Renal pelvis (tissue), 4 donors: Measurements from ENCODE around the gene FAM170B. TPM values are rescaled to one million over a fixed set of nuclear protein-coding genes. Genes with fewer than 3 reads are reported as not detected.

Experiments
- DNase-seq: peaks from one replicate; pipeline ENCODE4 v3.0.0-alpha.2; 2013
- polyA plus RNA-seq, 3 donors: library from polyadenylated mRNA; unstranded; fragments of 120-200 nt; gene quantifications; one replicate each; pipeline ENCODE4 v1.2.1, GENCODE V29; 2013; ENCODE audit not compliant: insufficient read length in 3 of 3

The FAM170B gene
- polyA plus RNA-seq, 3 donors: not detected

GRCh38 chr10:49107111-49107886 is 26.5 kb downstream of the FAM170B start:
- no peak for DNase-seq

DNA sequence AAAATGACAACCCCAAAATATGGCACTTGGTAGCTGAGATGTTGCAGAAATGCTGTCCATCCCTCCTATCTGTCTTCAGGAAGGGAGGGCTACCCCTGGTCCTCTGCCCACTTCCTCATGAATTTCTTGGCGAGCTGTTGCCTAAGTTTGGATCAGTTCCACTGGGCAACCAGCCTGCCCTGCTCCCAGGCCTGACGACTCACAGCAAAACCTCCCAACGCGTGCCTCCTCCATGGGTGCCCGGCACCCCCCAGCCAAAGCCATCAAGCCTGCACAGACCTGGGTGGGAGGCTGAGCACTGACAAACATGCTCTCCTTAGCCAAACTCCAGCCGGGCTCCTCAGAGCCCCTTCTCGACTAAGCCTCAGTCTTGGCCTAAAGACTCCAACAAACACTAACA is 27.4 kb downstream of the FAM170B start:
- DNase-seq: no peak

GRCh38 chr10:49105076-49105475 is 28.7 kb downstream of the FAM170B start:
- DNase-seq: no peak

GRCh38 chr10:49104323-49104722 is 29.5 kb downstream of the FAM170B start:
- no peak for DNase-seq

DNA sequence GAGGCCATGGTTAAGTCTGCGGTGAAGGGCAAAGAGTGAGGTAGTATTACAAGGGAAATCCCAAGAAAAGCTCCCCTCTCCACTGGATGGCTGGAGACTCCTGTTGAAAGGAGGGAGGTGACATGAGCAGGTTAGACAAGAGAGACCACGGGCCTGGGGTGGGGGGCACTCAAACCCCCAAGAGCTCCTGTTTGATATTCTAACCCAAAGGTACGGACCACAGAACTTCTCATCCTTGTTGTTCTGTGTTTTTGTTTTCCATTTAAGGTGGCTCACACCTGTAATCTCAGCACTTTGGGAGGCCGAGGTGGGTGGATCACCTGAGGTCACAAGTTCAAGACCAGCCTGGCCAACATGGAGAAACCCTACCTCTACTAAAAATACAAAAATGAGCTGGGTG is 30.1 kb downstream of the FAM170B start:
- DNase-seq: no peak

- DNase-seq: no peak
Observed at GRCh38 chr10:49099046-49099445, 34.8 kb downstream of the FAM170B start.

DNA sequence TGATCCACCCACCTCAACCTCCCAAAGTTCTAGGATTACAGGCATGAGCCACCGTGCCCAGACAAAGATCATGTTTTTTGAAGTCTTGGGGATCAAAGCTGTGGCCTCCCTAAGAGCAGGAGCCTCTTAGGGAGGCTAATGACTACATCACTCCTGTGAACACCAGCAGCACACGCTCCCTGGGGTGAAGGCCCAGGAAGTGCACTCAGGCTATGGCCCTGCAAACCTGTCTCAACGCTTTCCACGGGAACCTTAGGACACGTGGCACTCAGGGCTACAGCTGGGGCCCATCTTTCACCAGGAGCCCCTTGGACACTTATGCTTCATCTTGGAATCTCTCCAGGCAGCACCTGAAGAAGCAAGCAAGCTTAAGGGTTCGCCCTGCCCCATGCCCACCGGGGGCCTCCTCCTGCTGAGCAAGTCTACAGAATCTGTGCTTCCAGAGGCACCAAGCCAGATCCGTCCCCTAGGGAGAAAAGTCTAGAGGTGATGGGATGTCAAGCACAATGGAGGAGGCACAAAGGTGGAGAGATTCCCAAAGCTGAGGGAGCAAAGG is 36.9 kb downstream of the FAM170B start:
- DNase-seq: no peak

DNA sequence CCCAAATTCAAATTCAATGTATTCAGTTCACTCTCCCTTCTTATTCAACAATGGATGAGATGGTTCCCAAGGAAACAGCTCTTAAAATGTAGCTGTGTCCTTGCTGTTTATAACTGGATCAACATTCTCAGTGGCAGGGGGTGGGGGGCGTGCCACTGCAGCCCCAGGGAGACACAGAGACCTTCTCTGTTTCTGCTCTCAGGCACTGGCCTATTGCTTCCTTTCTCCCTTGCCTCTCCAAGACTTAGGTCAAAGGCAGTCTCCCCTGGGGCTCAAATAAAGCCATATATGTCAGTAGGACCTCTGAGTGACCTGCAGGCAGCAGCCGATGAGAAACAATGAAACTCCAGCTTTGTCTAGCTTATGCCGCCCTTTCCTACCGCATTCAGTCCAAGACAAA is 39.2 kb downstream of the FAM170B start:
- DNase-seq: no peak

DNA sequence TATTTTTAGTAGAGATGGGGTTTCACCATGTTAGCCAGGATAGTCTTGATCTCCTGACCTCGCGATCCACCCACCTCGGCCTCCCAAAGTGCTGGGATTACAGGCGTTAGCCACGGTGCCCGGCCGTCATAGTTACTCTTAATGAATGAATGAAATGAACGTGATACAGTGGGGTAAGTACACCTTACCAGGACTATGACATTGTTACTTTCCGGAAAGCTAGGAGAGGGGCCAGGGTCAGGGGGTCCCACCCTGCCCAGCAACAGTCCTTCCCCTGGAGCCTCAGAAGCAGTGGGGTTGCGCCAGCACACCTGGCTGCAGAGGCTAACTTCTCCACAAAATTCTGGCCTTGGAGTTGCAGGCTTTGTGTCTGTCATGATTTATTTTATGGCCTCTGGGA is 39.9 kb downstream of the FAM170B start:
- no peak for DNase-seq

DNA sequence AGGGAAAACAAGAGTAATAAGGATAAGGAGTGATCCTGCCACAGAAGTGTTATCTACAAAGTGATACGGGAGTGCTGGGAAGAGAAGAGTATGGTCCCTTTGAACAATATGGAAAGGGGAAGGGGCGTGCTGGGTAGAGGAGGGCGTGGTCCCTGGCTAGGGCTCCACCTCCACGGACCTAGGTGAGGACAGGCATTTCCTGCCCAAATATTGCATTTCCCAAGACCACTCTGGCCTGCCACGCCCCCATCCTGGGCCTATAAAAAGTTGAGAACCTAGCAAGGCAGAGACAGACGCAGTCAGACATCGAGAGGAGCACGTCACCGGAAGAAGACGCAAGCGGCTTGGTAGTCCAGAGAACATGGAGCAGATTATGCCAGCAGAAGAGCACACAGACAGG is 41.3 kb downstream of the FAM170B start:
- no peak for DNase-seq

DNA sequence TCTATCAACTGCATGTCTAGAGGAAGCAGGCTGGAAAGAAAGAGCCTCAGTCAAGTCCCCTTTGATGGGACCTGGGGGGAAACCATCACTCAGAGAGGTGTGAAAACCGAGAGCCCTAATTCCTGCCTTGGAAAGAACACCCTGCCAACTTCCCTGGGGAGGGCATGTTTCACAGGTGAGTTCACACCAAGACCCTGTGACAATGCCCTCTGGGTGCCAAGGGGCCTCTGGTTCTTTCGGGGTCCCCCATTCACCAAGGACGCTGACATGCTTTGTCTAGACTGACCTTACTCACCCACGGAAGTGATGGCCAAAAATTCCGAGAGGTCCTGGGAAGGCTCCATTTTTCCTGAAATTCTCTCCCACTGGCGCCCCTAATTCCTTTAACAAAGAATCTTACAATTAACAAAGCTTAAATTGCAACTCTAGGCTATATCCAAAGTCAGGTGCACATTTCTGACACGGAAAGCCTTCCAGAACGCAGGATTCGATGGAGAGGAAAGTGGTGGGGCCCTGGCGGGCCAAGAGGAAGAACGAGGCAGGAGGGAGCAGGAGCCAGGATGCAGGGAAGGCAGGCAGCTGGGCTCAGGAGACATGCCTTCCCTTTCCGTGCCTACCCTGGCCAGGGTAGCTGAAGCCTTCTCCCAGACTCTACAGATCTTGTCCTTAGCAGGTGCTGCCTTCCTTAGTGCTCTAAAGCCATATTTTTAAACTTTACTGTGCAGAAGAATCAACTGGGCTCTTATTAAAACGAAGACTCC is 42.2 kb downstream of the FAM170B start:
- DNase-seq: no peak

DNA sequence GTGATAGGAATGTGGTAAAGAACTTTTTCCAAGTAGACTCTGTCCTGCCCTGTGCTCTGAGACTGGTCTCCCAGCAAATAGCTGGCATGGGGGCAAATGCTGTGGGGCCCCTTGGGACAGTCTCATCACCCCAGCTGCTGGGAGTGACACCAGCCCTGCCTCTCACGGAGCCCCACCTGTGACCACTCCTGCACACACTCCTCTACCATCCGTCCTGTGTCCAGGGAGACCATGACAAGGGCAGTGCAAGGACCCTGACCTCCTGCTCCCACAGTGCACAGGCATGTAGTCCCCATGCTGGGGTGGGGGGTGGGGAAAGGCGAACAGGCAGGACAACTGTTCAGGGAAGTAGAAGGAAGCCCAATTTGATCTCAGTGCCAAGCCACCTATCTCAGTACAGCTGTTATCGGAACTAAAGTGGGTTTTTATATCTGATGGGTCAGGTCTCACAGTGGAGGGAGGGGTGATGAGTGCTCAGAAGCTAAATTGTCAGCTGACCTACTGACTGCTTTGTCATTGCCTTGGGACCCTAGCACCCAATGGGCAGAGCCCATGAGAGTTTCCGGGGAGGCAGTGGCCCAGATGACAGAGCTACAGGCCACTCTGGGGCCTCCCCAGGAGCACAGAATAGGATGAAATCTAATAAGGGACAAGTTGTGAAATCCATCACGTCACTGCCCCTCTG is 43.0 kb downstream of the FAM170B start:
- no peak for DNase-seq

- no peak for DNase-seq
Observed at GRCh38 chr10:49090189-49090575, 43.6 kb downstream of the FAM170B start.

DNA sequence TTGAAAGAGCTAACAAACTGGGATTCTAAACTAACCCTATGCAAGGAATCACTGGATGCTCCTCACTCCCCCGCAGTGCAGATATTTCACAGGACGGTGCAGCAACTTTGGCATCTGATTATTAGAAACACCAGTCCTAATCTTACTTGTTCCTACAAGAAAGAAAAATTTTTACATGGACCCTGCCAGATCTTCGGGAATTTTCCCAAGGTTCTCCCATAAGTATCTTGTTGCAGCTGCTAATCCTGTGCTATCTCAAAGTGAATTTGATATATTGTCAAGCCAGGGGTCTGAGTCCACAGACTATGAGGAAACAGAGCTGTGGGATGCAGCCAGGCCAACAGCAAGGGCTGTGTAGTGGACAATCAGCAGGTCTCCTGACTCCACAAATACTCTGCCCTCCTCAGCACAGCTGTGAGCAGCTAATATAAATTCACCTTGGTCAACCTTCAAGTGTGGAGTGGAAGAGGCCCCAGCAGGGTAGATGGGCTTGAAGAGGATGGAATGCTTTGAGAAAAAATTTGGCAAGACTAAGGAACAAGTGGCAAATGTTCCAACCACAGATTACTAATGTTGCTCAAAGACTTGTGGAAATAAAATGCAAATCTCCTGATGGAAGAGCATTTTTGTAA is 44.1 kb downstream of the FAM170B start:
- DNase-seq: no peak

- no peak for DNase-seq
Observed at GRCh38 chr10:49089152-49089551, 44.7 kb downstream of the FAM170B start.

DNA sequence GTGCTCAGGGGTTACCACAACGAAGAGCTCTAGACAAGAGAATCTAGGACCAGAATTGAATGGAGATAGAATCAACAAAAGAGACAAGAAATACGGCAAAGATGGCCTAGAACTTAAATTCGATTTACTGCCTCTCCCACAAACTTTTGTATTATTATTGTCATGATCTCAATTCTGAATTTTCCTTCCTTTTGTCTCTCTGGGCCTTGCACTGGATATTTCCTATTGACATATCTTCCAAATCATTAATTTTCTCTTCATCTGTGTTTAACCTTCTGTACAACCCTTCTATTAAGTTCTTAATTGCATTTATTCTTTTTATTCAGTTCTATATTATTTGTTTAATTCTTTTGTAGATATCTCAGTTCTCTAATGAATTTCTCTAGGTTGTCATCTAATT is 46.9 kb downstream of the FAM170B start:
- no peak for DNase-seq

- DNase-seq: no peak
Observed at GRCh38 chr10:49083261-49083660, 50.6 kb downstream of the FAM170B start.

DNA sequence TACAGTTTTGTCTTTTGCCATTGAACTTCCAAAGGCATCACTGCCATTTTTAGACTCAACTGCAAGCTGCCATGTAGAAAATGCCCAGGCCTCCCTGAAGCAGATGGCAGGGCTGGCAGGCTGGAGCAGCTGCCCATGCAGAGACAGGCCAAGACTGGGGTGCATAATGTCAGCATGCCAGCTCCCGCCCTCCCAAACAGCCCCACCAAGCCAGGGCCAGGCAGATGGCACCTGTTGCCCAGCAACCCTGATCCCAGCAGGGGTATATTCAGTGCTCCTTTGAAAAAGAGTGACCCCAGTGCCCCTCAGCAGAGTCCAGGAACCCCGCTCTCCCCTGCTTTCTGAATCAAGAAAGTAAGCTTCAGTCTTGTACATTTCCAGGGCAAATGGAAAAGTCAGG is 51.1 kb downstream of the FAM170B start:
- no peak for DNase-seq

- no peak for DNase-seq
Observed at GRCh38 chr10:49081547-49082275, 52.1 kb downstream of the FAM170B start.
